ENCODE data around the gene ADAM19.

ADAM19 gene

DNA sequence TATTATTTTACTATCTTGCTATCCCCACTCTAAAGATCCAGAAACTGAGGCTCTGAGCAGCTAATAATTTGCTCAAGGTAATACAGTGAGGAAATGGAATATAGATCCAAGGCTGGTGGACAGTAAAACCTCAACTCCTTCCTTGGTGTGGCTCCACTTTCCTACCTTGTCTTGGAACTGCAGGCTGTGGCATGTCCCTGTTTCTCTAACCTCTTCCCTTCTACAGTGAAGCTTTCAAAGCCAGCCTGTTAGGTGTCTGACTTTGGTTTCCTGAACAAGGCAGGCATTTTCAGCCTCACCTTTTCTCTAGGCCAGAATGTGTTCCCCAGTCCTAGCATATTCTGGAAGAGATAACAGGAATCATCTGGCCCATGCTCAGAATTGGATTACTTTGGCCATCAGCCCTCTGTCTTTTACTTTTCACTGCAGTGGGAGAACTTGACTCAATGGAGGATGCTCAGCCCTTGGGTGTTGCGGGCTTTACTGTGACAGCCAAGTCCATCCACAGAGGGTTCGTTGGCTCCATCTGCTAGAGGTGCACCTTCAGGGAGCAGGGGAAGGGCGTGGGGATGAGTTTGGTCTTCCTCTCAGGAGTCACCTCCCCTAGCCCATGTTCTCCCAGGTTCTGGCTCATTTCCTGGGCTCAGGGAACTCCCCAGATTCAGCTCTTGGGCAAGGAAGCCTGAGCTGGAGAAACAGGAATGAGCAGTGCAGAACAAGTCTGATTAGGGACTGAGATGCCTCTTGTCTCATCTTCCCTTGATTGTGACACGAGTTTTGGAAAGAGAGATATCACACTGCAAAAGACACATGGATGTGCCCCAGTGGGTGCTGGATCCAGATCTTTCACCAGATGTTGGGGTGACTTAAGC, 114.4 kb downstream of the ADAM19 start:
- Histone ChIP-seq H2AFZ (ENCODE audit: low read depth, low read length) (no peak overlapping the region), H4K20me1 (ENCODE audit: insufficient read depth, low read length) (no peaks in the 10 kb centered on the region), H3K27ac (ENCODE audit: low read length) (no peak overlapping the region), H3K4me2 (ENCODE audit: insufficient read depth, low read length) (no peak overlapping the region), H3K36me3 (ENCODE audit: insufficient read depth, low read length) (no peaks in the 10 kb centered on the region), H3K9ac (ENCODE audit: low read depth, low read length) (no peak overlapping the region), H3K27me3 (ENCODE audit: insufficient read depth, low read length, poor library complexity) (no peaks in the 10 kb centered on the region), H3K9me3 (ENCODE audit: insufficient read depth, low read length, severe bottlenecking) (no peaks in the 10 kb centered on the region), H3K4me1 (ENCODE audit: insufficient read depth, low read length) (no peaks in the 10 kb centered on the region), H3K4me3 (ENCODE audit: low read depth in 1 of 2, low read length in 2 of 2) (no peak overlapping the region), H3K79me2 (ENCODE audit: insufficient read depth, low read length) (no peaks in the 10 kb centered on the region)
- no peak for ATAC-seq (ENCODE audit: insufficient read depth, low read depth)
- DNase-seq, result no peak
- TF ChIP-seq EZH2 (IDR thresholded peaks at IDR 0.05; ENCODE audit: borderline replicate concordance, low read depth, low read length, severe bottlenecking), result no peak
- TF ChIP-seq, protein P1, sequence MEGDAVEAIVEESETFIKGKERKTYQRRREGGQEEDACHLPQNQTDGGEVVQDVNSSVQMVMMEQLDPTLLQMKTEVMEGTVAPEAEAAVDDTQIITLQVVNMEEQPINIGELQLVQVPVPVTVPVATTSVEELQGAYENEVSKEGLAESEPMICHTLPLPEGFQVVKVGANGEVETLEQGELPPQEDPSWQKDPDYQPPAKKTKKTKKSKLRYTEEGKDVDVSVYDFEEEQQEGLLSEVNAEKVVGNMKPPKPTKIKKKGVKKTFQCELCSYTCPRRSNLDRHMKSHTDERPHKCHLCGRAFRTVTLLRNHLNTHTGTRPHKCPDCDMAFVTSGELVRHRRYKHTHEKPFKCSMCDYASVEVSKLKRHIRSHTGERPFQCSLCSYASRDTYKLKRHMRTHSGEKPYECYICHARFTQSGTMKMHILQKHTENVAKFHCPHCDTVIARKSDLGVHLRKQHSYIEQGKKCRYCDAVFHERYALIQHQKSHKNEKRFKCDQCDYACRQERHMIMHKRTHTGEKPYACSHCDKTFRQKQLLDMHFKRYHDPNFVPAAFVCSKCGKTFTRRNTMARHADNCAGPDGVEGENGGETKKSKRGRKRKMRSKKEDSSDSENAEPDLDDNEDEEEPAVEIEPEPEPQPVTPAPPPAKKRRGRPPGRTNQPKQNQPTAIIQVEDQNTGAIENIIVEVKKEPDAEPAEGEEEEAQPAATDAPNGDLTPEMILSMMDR (IDR thresholded peaks at IDR 0.05; ENCODE audit: borderline replicate concordance, extremely low read depth, low read length, poor library complexity, severe bottlenecking), result no peak

DNA sequence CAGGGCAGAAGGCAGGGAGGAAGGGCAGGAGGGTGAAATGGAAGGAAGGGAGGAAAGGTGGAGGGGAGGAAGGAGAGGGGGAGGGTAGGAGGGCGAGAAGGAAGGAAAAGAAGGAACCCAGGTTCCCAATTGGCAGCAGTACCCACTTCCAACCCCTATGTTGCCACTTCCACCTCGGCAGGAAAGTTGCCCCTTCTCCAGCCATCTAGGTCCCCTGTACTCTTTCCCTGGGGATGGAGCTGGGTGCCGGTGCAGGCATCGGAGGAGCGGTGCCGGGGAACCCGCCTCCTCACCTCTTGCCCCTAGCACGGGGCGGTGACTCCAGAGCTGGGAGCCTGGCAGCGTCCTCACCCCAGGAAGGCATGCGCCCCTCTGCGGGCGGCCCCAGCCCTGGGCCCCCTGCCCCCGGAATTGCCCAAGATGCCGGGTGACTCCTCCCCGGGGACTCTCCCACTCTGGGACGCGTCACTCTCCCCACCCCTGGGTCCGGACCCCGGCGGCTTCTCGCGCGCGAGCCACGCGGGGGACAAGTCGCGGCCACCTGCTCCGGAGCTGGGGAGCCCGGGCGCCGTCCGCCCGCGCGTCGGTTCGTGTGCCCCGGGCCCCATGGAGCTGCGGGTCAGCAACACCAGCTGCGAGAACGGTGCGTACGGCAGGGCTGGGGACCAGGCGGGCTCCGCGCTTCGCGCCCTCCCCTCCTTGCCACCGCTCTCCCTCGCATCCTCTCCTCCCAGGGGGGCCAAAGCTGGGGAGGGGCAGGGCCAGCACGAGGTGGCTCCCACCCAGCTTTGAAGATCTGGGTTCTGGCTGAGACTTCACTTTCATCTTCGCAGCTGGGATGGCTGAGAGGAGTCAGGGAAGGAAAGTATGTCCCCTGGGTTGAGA, 115.6 kb downstream of the ADAM19 start, which contains the start of gene NIPAL4:
TSS of gene NIPAL4 (plus strand) at position 499 of the 885 bp plus-strand sequence. CDS start at position 607, 108 bp downstream.
- Histone ChIP-seq H3K27ac (ENCODE audit: low read length) (no peak within 1 kb of the TSS), H3K36me3 (ENCODE audit: insufficient read depth, low read length) (no peaks in the 10 kb centered on the region), H3K9ac (ENCODE audit: low read depth, low read length) (no peak within 1 kb of the TSS), H3K4me2 (ENCODE audit: insufficient read depth, low read length) (no peak within 1 kb of the TSS), H4K20me1 (ENCODE audit: insufficient read depth, low read length) (no peaks in the 10 kb centered on the region), H3K27me3 (ENCODE audit: insufficient read depth, low read length, poor library complexity) (no peaks in the 10 kb centered on the region), H3K4me3 (ENCODE audit: low read depth in 1 of 2, low read length in 2 of 2) (no peak within 1 kb of the TSS), H2AFZ (ENCODE audit: low read depth, low read length) (no peak within 1 kb of the TSS), H3K9me3 (ENCODE audit: insufficient read depth, low read length, severe bottlenecking) (no peaks in the 10 kb centered on the region), H3K79me2 (ENCODE audit: insufficient read depth, low read length) (no peaks in the 10 kb centered on the region), H3K4me1 (ENCODE audit: insufficient read depth, low read length) (no peaks in the 10 kb centered on the region)
- ATAC-seq (ENCODE audit: insufficient read depth, low read depth), result no peak; the same call in 2 of the 3 replicates
- no peak for TF ChIP-seq EZH2 (IDR thresholded peaks at IDR 0.05; ENCODE audit: borderline replicate concordance, low read depth, low read length, severe bottlenecking)
- TF ChIP-seq, protein P1 (IDR thresholded peaks at IDR 0.05; ENCODE audit: borderline replicate concordance, extremely low read depth, low read length, poor library complexity, severe bottlenecking), result no peak
- DNase-seq, result no peak

DNA sequence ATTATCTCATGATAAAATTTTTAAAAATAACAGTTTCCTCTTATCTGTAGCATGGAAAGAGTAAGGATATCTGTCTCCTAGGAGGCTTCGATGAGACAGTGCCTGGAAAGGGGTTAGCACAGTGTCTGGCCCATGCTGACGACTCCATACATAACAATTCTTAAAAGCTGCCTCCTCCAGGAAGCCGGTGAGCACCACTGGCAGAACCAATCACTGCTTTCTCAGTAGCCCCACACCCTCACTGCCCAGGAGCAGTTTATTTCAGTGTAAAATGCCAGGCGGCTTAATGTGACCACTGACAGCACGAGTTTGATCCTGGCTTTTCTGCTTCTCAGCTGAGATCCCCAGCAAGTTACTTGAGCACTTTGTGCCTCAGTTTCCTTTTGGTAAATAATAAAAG, 116.7 kb downstream of the ADAM19 start:
- H3K4me1 ChIP-seq (ENCODE audit: insufficient read depth, low read length), result no peaks in the 10 kb centered on the region
- no peak overlapping the region for H3K27ac ChIP-seq (ENCODE audit: low read length)
- H3K27me3 ChIP-seq (ENCODE audit: insufficient read depth, low read length, poor library complexity), result no peaks in the 10 kb centered on the region
- H3K9me3 ChIP-seq (ENCODE audit: insufficient read depth, low read length, severe bottlenecking), result no peaks in the 10 kb centered on the region
- no peak overlapping the region for H2AFZ ChIP-seq (ENCODE audit: low read depth, low read length)
- TF ChIP-seq, protein P1 (IDR thresholded peaks at IDR 0.05; ENCODE audit: borderline replicate concordance, extremely low read depth, low read length, poor library complexity, severe bottlenecking), result no peak
- no peak for TF ChIP-seq EZH2 (IDR thresholded peaks at IDR 0.05; ENCODE audit: borderline replicate concordance, low read depth, low read length, severe bottlenecking)
- H3K4me2 ChIP-seq (ENCODE audit: insufficient read depth, low read length), result no peak overlapping the region
- H3K9ac ChIP-seq (ENCODE audit: low read depth, low read length), result no peak overlapping the region
- ATAC-seq (ENCODE audit: insufficient read depth, low read depth) (no peak), DNase-seq (no peak)
- no peaks in the 10 kb centered on the region for H3K79me2 ChIP-seq (ENCODE audit: insufficient read depth, low read length)
- H3K36me3 ChIP-seq (ENCODE audit: insufficient read depth, low read length), result no peaks in the 10 kb centered on the region
- no peaks in the 10 kb centered on the region for H4K20me1 ChIP-seq (ENCODE audit: insufficient read depth, low read length)
- no peak overlapping the region for H3K4me3 ChIP-seq (ENCODE audit: low read depth in 1 of 2, low read length in 2 of 2)

Measured in DND-41 (cell line).